HG02938 (cell line): ENCODE data around the gene THSD4.

Experiments
- ATAC-seq: cut with Tn5 transposase; IDR thresholded peaks from one replicate; pipeline ENCODE4 v1.9.1; 2021; ENCODE audit warnings: mild to moderate bottlenecking, moderate library complexity; ENCODE audit not compliant: unreplicated experiment

The THSD4 gene

DNA sequence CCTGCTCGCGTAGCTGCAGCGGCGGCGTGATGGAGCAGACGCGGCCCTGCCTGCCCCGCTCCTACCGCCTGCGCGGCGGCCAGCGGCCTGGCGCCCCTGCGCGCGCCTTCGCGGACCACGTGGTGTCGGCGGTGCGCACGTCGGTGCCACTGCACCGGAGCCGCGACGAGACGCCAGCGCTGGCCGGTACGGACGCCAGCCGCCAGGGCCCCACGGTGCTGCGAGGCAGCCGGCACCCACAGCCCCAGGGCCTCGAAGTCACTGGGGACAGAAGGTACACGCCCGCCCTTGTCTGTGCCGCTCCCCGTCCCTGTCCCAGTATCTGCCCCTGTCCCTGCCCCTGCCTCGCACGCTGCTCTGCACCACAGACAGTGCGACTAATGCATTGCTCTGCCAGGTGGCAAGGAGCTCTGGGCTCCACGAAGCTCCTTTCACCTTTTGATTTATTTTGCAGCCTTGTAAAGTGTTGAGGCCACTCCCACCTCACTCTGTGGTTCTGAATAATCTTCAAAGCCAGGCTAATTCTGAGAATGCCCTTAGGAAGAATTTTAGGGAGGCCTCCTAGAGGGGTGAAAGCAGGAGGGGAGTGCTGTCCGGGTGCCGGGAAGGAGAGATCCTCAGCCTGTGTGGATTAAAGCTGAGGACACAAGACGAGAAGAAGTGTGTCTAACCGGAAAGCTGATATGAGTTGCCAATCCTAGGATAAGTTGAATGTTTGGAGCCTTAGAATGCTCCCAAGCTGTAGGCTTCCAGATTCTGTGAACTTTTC lies 100.0 kb downstream of the THSD4 start:
- ATAC-seq: no peak

- ATAC-seq: no peak
Measured at GRCh38 chr15:71218272-71218805, 103.1 kb downstream of the THSD4 start.

- no peak for ATAC-seq
Measured at GRCh38 chr15:71219101-71219500, 103.8 kb downstream of the THSD4 start.

GRCh38 chr15:71219645-71220044 lies 104.4 kb downstream of the THSD4 start:
- no peak for ATAC-seq

DNA sequence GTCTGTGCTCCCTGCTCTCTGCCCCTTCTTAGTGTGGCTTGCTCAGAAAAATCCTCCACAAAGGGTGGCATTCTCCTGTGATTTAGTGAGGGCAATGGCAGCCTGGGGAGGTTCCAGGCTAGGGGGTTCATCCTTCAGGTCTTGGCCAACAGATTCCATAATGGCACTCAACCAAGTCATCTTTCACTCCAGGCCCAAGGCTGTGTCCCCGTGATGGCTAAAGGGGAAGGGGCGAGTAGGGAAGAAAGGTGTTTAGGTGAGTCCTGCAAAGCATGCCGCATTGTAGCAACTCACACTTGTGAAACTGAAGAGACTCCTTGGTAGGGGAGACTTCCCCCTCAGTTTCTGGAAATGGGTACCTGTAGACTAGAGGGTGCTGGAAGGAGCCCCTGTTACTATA lies 105.6 kb downstream of the THSD4 start:
- no peak for ATAC-seq

GRCh38 chr15:71221417-71221816 lies 106.1 kb downstream of the THSD4 start:
- no peak for ATAC-seq

GRCh38 chr15:71223516-71223915 lies 108.2 kb downstream of the THSD4 start:
- ATAC-seq: no peak

DNA sequence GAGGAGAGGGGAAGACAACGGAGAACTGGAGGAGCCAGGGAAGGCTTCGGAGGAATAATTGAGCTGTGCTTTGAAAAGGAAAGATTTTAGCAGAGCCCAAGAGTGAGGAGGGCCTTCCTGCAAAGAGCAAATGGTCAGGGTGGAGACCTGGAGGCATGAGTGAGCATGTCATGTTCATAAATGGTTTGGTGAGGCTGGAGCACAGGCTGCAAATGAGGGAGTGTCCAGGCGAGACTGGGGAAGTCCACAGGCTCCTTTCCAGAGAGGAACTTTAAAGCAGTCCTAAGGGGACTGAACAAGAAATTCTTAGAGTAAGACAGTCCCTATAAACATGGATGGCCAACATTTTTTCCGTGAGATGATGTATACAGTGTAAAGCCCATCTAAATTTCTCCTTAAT lies 108.8 kb downstream of the THSD4 start:
- ATAC-seq: no peak

- no peak for ATAC-seq
Measured at GRCh38 chr15:71225851-71226250, 110.6 kb downstream of the THSD4 start.

DNA sequence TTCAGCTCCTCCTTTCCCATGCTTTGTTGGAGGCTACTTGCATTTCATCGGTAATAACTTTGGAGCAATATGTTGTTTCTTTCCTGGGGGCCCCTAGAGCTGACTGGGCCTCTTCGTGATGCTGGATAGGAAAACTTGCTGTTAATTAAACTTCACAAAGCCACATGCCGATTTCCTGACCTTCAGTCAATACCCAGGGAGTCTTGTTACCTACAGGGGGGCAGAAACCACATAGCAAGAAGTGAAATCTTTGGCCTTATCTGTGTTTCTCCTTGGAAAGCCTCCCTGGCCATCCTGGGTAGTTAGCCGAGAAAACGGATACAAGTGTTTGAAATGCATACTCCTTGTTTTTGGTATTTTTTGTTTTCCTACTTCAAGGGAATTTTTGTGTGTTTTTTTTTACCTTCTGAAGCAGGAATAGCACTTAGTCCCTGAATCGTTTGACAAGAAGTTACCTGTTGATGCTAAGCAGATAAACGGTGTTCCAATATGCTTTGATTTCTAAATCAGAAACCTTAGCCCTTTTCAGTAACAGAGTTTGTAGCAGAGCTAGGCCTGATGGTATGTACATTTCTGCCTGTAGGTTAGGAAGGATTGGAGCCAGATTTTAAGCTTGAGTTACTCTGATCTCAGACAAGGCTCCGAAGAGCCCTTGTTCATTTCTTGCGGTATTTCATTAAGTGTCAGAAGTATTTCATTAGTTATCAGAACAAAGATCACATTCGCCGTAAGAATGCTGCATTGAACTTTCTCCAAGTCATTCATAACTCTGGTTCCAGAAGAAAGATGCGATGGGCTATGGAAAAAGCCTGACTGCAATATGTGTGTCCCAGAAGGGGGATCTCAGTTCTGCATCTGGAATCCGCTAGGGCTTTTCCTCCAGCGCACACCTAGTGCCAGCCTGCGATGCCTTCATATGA lies 111.5 kb downstream of the THSD4 start:
- no peak for ATAC-seq

- no peak for ATAC-seq
Measured at GRCh38 chr15:71228403-71228802, 113.1 kb downstream of the THSD4 start.

- no peak for ATAC-seq
Measured at GRCh38 chr15:71230303-71230702, 115.0 kb downstream of the THSD4 start.

DNA sequence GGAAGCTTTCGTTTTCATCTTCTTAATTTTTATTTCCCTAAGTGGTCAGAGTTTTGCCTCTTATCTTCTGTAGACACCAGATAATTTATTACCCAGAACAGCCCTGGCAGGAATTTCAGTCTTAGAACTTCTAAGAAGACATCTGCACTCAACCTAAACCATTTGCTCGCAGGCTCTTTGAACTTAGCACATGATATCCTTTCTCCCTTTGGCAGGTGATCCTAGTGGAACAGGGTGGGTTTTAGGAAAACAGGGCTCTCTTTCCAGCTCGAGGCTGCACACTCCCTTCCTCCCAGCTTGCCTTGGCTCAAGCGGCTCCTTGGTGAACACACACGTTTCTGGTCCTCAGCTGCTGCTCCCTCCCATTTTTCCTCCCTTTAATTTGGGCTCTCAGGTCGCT lies 116.5 kb downstream of the THSD4 start:
- ATAC-seq: no peak

- ATAC-seq: no peak
Measured at GRCh38 chr15:71232411-71232810, 117.1 kb downstream of the THSD4 start.

DNA sequence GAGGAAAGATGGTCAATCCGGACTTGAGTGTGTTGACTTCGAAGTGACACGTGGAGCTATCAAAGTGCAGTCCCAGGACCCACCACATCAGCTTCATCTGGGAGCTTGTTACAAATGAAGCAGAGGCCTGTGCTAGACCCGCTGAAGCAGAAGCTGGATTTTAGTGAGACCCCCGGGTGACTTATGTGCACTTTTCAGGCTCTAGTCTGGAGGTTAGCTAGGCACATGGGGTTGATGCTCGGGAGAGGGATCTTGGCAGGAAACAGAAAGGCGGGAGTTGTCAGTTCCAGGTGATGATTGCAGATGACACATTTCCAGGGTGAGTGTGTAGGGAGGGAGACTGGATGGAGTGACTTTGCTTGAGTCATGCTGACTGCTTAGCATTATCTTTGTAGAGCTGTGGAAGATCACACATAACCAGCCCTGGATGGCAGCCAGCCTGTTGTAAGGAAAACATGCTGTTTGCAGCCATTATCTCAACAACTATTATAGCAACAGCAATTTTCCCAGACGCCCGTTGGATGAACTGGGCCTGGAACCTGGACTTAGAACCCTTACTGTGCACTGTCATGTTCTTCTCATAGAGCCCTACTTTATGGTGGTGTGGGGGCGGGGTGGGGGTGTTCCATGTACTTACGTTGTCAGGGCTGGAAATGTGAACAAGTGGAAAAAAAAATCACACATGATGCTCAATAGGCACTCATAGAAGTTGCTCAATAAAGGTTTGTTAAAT lies 122.4 kb downstream of the THSD4 start:
- ATAC-seq: no peak

DNA sequence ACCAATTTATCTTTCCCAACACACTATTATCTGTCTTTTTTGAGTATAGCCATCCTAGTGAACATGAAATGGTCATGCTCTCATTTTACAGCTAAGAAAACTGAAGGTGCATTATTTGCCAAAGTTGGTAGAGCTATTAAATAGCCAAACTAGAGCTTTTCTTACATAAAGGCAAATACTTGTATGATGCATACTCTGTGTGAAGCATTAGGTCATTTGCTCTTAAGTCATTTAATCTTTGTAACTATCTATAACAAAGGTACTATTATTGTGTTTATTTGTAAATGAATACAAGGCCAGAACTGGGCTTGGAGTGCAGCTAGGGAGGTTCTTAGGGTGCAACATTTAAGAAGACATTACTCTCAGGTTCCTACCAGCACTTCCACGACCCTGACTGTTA lies 123.7 kb downstream of the THSD4 start:
- ATAC-seq: no peak

DNA sequence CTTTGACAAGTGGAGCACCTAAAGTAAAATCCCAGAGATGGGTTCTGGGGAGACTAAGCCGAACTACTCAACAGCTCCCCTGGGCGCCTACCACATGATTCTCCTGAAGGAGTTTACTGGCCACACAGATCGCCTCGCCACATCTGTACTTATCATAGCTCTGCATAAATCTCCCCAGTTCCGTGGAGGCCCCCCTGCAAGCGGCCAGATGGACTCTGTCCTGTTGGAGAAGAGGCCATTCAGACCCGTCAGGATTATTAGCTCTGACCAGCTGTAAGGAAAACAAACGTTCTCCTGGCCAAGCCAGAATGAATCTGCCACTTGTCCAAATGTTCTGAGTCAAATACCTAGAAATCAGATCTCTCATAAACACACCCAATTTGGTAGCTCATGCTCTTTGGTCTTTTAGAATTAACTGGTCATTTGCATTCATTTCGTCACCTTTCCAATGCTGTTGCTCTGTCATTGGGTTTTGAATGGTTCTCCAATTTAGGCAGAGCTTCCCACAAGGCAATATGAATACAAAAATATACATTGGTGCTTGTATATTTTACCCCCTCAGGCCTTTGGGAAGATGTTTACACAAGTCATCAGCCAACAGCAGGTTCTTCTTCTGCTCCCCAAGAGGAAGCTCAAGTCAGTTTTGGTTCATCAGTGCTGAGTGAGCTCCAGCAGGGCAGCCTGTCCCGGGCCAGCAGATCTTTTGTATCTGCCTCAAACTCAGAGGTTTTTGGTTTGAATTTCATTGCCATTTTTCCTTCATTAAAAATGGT lies 124.5 kb downstream of the THSD4 start:
- no peak for ATAC-seq

- ATAC-seq: no peak
Measured at GRCh38 chr15:71242292-71242691, 127.0 kb downstream of the THSD4 start.

DNA sequence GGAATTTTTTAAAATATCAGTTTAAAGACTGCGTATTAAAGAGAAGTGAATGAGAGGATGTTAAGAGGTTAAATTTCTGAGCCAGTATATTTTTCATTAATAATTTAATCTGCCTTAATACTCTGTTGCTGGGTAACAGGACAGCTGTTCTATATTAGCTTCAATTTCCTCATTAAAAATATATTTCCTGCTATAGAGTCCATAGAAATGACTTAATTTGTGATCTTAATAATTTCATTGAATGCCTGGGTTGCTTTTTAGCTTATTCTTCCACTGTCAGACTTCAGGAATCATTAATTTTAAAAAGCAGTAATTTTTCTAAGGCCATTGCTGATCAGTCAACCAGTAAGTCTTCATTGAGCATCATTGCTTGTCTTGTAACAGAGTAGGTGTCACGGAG lies 129.0 kb downstream of the THSD4 start:
- no peak for ATAC-seq

GRCh38 chr15:71245588-71245987 lies 130.3 kb downstream of the THSD4 start:
- no peak for ATAC-seq
